Neural progenitor cell (in vitro differentiated cells): ENCODE results near the gene C2CD5. TPM values are rescaled to one million over a fixed set of nuclear protein-coding genes. Genes with fewer than 3 reads are reported as not detected.

Source experiments
- DNase-seq: peaks from one replicate; pipeline ENCODE4 v3.0.0-alpha.2; 2016; ENCODE audit warnings: low spot score
- H2AFZ ChIP-seq: fragments of 200-600 bp; sonication (generic); replicated peaks from 2 replicates; pipeline ENCODE4 v1.6.1; 2016; ENCODE audit warnings: antibody characterized with exemption
- H3F3A ChIP-seq: fragments of 200-600 bp; sonication (generic); 2 replicates; pipeline ENCODE4 v1.6.1; 2016; ENCODE audit warnings: antibody characterized with exemption, low read depth
- H3K27ac ChIP-seq: fragments of 200-600 bp; sonication (generic); 2 replicates; pipeline ENCODE4 v1.5.1; 2016; ENCODE audit warnings: mild to moderate bottlenecking
- H3K27me3 ChIP-seq: fragments of 200-600 bp; sonication (generic); 2 replicates; pipeline ENCODE4 v1.6.1; 2016; ENCODE audit warnings: mild to moderate bottlenecking, moderate library complexity
- H3K36me3 ChIP-seq: fragments of 200-600 bp; sonication (generic); 2 replicates; pipeline ENCODE4 v1.5.1; 2016
- H3K4me1 ChIP-seq: fragments of 200-600 bp; sonication (generic); 2 replicates; pipeline ENCODE4 v1.6.1; 2016; ENCODE audit warnings: mixed run types
- H3K4me2 ChIP-seq: fragments of 200-600 bp; sonication (generic); 2 replicates; pipeline ENCODE4 v1.6.1; 2016
- H3K4me3 ChIP-seq: fragments of 200-600 bp; sonication (generic); 2 replicates; pipeline ENCODE4 v1.5.1; 2016
- H3K79me2 ChIP-seq: fragments of 200-600 bp; sonication (generic); 2 replicates; pipeline ENCODE4 v1.6.1; 2016; ENCODE audit warnings: low read depth
- H3K9ac ChIP-seq: fragments of 200-600 bp; sonication (generic); 2 replicates; pipeline ENCODE4 v1.6.1; 2016
- H3K9me3 ChIP-seq: fragments of 200-600 bp; sonication (generic); 2 replicates; pipeline ENCODE4 v1.5.1; 2016; ENCODE audit warnings: low read depth
- H4K20me1 ChIP-seq: fragments of 200-600 bp; sonication (generic); 2 replicates; pipeline ENCODE4 v1.6.1; 2016; ENCODE audit warnings: low read depth
- H3K27ac Mint-ChIP-seq: 3 replicates; pipeline ENCODE4 v1.8.0; 2021; ENCODE audit warnings: mixed read lengths
- H3K27me3 Mint-ChIP-seq: 2 replicates; pipeline ENCODE4 v1.8.0; 2022; ENCODE audit warnings: low read depth, mild to moderate bottlenecking, inconsistent platforms, moderate library complexity, mixed read lengths; ENCODE audit not compliant: insufficient read depth
- H3K36me3 Mint-ChIP-seq: 3 replicates; pipeline ENCODE4 v1.8.0; 2021; ENCODE audit warnings: mixed read lengths
- H3K4me1 Mint-ChIP-seq: 3 replicates; pipeline ENCODE4 v1.8.0; 2021; ENCODE audit warnings: mixed read lengths
- H3K4me3 Mint-ChIP-seq: 3 replicates; pipeline ENCODE4 v1.8.0; 2021; ENCODE audit warnings: mild to moderate bottlenecking, moderate library complexity, mixed read lengths
- H3K9me3 Mint-ChIP-seq: 3 replicates; pipeline ENCODE4 v1.8.0; 2020; ENCODE audit warnings: mixed read lengths
- EZH2 ChIP-seq: fragments of 200-600 bp; sonication (generic); IDR thresholded peaks from 2 replicates; pipeline ENCODE4 v1.6.1; 2017; ENCODE audit warnings: antibody characterized with exemption, mild to moderate bottlenecking, moderate library complexity
- EZH2phosphoT487 ChIP-seq: fragments of 200-600 bp; sonication (generic); IDR thresholded peaks from 2 replicates; pipeline ENCODE4 v1.6.1; 2017; ENCODE audit warnings: antibody characterized with exemption
- total RNA-seq: library from RNA; depleted of rRNA; stranded (reverse); fragments of >200 nt; gene quantifications from 2 replicates; pipeline ENCODE4 v1.2.3, GENCODE V29; 2015; ENCODE audit warnings: low replicate concordance
- TF ChIP-seq, protein P1 (sequence below): fragments of 200-600 bp; sonication (generic); IDR thresholded peaks from 2 replicates; pipeline ENCODE4 v1.5.1; 2017; ENCODE audit warnings: antibody characterized with exemption, mild to moderate bottlenecking

Gene C2CD5
- total RNA-seq, 1 donor from 2014 or later: 86.9 TPM

DNA sequence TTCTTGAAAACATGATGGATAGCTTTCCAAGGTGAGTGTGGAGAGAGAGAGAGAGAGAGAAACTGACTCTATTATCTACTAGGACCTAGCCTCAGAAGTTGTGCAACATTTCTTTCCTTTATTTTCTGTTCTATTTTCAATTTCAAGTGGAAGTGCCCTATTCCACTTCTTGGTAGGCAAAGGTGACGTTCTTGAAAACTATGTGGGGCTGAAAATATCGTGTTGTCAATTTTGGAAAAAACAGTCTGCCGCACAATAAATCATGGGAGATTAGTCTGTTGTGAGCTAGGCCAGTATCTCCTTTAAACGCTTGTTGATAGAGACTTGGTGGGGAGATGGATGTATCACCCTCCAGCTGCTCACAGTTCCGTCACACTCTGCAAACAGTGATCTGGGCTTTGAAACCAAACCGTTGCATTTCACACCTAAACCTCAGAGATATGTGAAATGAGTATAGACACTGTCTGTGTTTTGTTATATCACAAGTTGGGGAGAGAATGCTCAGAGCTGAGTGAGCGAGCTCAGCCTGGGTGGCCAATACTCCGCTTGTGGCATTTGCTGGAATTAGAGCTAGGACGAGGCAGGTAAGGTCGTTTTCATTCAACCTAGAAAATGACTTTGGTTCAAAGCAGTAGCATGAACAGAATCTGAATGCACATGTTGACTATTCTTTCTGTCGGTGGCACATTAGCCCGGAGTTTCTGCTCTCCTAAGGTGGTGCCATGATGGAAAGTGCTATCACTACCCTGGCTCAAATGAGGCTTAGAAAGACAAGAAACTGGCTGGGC, 134.8 kb downstream of the C2CD5 start:
- Histone ChIP-seq H3F3A (no peaks in the 10 kb centered on the region), H3K9me3 (no peaks in the 10 kb centered on the region), H3K79me2 (no peaks in the 10 kb centered on the region), H3K27ac (no peak overlapping the region), H3K4me1 (no peaks in the 10 kb centered on the region), H3K4me3 (no peak overlapping the region), H3K4me2 (no peak overlapping the region), H3K27me3 (no peaks in the 10 kb centered on the region), H3K9ac (no peak overlapping the region), H2AFZ (no peak overlapping the region), H3K36me3 (no peaks in the 10 kb centered on the region), H4K20me1 (no peaks in the 10 kb centered on the region)
- Mint-ChIP-seq H3K9me3 (no peaks in the 10 kb centered on the region), H3K27ac (no peak overlapping the region), H3K36me3 (no peaks in the 10 kb centered on the region), H3K4me3 (no peak overlapping the region), H3K4me1 (peaks cover 3% of the 10 kb centered on the region), H3K27me3 (peaks cover 2% of the 10 kb centered on the region)
- DNase-seq: no peak
- TF ChIP-seq, protein P1, sequence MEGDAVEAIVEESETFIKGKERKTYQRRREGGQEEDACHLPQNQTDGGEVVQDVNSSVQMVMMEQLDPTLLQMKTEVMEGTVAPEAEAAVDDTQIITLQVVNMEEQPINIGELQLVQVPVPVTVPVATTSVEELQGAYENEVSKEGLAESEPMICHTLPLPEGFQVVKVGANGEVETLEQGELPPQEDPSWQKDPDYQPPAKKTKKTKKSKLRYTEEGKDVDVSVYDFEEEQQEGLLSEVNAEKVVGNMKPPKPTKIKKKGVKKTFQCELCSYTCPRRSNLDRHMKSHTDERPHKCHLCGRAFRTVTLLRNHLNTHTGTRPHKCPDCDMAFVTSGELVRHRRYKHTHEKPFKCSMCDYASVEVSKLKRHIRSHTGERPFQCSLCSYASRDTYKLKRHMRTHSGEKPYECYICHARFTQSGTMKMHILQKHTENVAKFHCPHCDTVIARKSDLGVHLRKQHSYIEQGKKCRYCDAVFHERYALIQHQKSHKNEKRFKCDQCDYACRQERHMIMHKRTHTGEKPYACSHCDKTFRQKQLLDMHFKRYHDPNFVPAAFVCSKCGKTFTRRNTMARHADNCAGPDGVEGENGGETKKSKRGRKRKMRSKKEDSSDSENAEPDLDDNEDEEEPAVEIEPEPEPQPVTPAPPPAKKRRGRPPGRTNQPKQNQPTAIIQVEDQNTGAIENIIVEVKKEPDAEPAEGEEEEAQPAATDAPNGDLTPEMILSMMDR: no peak
- TF ChIP-seq EZH2phosphoT487 (no peak), EZH2 (no peak)

DNA sequence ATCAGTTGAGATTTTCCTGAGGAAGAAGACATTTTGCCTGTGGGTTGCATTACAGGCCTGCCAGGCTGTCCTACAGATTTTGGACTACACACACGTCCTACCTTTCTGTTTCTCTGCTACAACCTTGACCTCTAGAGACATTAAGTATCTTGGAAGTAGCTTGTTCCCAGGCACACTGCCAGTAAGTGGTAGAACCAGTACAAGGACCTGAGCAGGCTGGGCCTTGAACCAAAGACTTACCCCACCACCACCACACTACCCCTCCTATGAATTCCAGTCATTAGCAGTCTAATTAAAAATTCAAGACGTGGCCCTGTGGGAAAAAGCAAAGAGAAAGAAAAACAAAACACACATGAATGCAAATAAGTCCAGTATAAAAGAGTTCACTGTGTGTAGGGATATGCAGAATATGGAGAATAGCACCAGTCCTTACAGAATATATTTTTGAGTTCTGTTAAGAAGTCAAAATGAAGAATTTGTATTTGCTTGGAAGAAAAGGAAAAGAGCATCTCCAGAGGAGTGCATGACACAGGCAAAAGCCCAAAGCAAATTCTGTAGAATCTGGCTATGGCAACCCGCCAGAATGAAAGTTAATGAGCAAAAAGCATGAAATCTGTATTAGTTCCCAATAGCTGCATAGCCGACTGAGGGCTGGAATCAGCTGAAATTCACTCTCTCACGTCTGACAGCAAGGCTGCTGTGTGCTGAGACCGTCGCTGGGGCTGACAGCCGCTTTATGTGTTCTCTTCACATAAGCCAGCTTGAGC, 135.5 kb downstream of the C2CD5 start:
- no peaks in the 10 kb centered on the region for H3K4me1 ChIP-seq
- DNase-seq: no peak
- Mint-ChIP-seq H3K9me3 (no peaks in the 10 kb centered on the region), H3K4me1 (peaks cover 3% of the 10 kb centered on the region), H3K36me3 (no peaks in the 10 kb centered on the region), H3K4me3 (no peak overlapping the region), H3K27ac (no peak overlapping the region), H3K27me3 (no peaks in the 10 kb centered on the region)
- no peak overlapping the region for H3K4me2 ChIP-seq
- no peak overlapping the region for H3K4me3 ChIP-seq
- H4K20me1 ChIP-seq: no peaks in the 10 kb centered on the region
- no peak overlapping the region for H3K9ac ChIP-seq
- TF ChIP-seq, protein P1: no peak
- TF ChIP-seq EZH2: no peak
- no peak for TF ChIP-seq EZH2phosphoT487
- H3K36me3 ChIP-seq: no peaks in the 10 kb centered on the region
- no peaks in the 10 kb centered on the region for H3K79me2 ChIP-seq
- no peaks in the 10 kb centered on the region for H3F3A ChIP-seq
- no peaks in the 10 kb centered on the region for H3K9me3 ChIP-seq
- H2AFZ ChIP-seq: no peak overlapping the region
- H3K27ac ChIP-seq: no peak overlapping the region
- no peaks in the 10 kb centered on the region for H3K27me3 ChIP-seq

DNA sequence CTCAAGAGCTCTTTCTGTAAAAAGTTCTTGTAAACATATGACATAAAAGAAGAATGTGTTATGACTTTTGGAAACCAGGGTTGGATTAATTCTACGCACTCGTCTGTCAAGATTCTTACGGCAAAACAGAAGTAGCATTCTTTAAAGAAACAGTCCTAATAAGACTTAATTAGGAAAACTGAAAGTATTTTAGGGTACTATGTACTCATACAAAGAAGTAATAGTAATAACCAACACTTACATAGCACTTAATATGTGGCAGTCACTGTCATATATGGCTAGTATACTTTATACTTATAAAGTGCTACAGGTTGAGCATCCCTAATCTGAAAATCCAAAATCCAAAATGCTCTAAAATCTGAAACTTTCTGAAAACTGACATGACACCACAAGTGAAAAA, 136.9 kb downstream of the C2CD5 start:
- no peak overlapping the region for H3K4me3 Mint-ChIP-seq
- H3K27ac Mint-ChIP-seq: no peak overlapping the region
- H4K20me1 ChIP-seq: no peaks in the 10 kb centered on the region

More for the DNA sequence above, 136.9 kb downstream of the C2CD5 start:
- Histone ChIP-seq H3F3A (no peaks in the 10 kb centered on the region), H2AFZ (no peak overlapping the region), H3K36me3 (no peaks in the 10 kb centered on the region), H3K4me2 (no peak overlapping the region), H3K9ac (no peak overlapping the region), H3K79me2 (no peaks in the 10 kb centered on the region), H3K4me3 (no peak overlapping the region), H3K4me1 (no peaks in the 10 kb centered on the region), H3K9me3 (no peaks in the 10 kb centered on the region), H3K27ac (no peak overlapping the region), H3K27me3 (no peaks in the 10 kb centered on the region)
- Mint-ChIP-seq H3K4me1 (peaks cover 3% of the 10 kb centered on the region), H3K27me3 (no peaks in the 10 kb centered on the region), H3K36me3 (no peaks in the 10 kb centered on the region), H3K9me3 (peaks cover 2% of the 10 kb centered on the region)
- TF ChIP-seq, protein P1: no peak
- TF ChIP-seq EZH2: no peak
- no peak for TF ChIP-seq EZH2phosphoT487
- DNase-seq: no peak
